Right lobe of liver (tissue), 6 donors: Measurements from ENCODE around the gene COPG1. TPM values are rescaled to one million over a fixed set of nuclear protein-coding genes. Genes with fewer than 3 reads are reported as not detected.

ENCODE experiments used
- ATAC-seq, 4 donors: fragments of 200-7000 bp; cut with Tn5 transposase; one replicate each; pipeline ENCODE4 v1.9.1; 2020; ENCODE audit warnings: mild to moderate bottlenecking in 4 of 4, moderate library complexity in 4 of 4
- DNase-seq, 3 donors: peaks; one replicate each; pipeline ENCODE4 v3.0.0-alpha.2; 2020
- H3K27ac ChIP-seq, 3 donors: fragments of 200-600 bp; one replicate each; pipeline ENCODE4 v1.8.0; 2022
- H3K27me3 ChIP-seq, 2 donors: fragments of 200-600 bp; one replicate each; pipeline ENCODE4 v1.8.0; 2022
- H3K36me3 ChIP-seq, 4 donors: fragments of 200-600 bp; sonication (generic) in 1 of 4; one replicate each; pipeline versions ENCODE4 v1.5.1 to v1.8.0; 2017 to 2022; ENCODE audit warnings: control low read depth in 1 of 4
- H3K4me1 ChIP-seq, 4 donors: fragments of 200-600 bp; sonication (generic) in 1 of 4; one replicate each; pipeline versions ENCODE4 v1.5.1 to v1.8.0; 2017 to 2022; ENCODE audit warnings: control low read depth in 1 of 4
- H3K4me3 ChIP-seq, 3 donors: fragments of 200-600 bp; one replicate each; pipeline ENCODE4 v1.8.0; 2022
- H3K9me3 ChIP-seq, 4 donors: fragments of 200-600 bp; sonication (generic) in 1 of 4; one replicate each; pipeline versions ENCODE4 v1.5.1 to v1.8.0; 2017 to 2022; ENCODE audit warnings: control low read depth in 1 of 4
- CTCF ChIP-seq, 4 donors: fragments of 200-600 bp in 3 of 4; fragments of 450-650 bp in 1 of 4; IDR thresholded peaks; one replicate each; pipeline versions ENCODE4 v1.5.1 to v1.8.0; 2016 to 2022; ENCODE audit warnings: antibody characterized with exemption in 4 of 4, mild to moderate bottlenecking in 2 of 4
- POLR2A ChIP-seq: fragments of 450-650 bp; IDR thresholded peaks from one replicate; pipeline ENCODE4 v1.6.1; 2017; ENCODE audit warnings: antibody characterized with exemption, mild to moderate bottlenecking
- WGBS: methylation state at CpG from one replicate; pipeline ENCODE4 v1.1.6; 2018; ENCODE audit warnings: low coverage, low lambda C conversion rate; ENCODE audit not compliant: insufficient coverage; ENCODE audit errors: missing lambda C conversion rate; 5-methylcytosine and 5-hydroxymethylcytosine counted together
- intact Hi-C, 2 donors: fragments of 100-400 bp; cut with DNase I; formaldehyde crosslinking; loops; one replicate each; pipeline versions ENCODE4 v1.11.2 to v1.14.1; 2022
- microRNA-seq, 2 donors: library from miRNA; unstranded; fragments of <30 nt; microRNA quantifications; one replicate each; pipeline ENCODE4, GENCODE V29; 2019 to 2020
- small RNA-seq, 2 experiments: library from RNA; depleted of rRNA; stranded (forward); fragments of <200 nt; gene quantifications; one replicate each; pipeline ENCODE3, GENCODE V24; 2016
- total RNA-seq, 6 experiments: library from RNA; depleted of rRNA in 2 of 6; stranded (reverse); fragments of >200 nt in 2 of 6; fragmentation: NEBNext Ultra II Directional in 3 of 6; extraction: Animal tissue kit (Norgen Biotek cat#: 25700) in 3 of 6; gene quantifications; one replicate each; pipeline versions ENCODE4 v1.1.0 to v1.2.4, GENCODE V29; 2016 to 2023
- donor health status: DM: no; HTN: yes; CAD: no.
- donor health status: DM: no; HTN: no; CAD: no.
- donor health status: DM: no; HTN: no; CAD: no.
- donor health status: DM: no; HTN: yes; CAD: no.
- donor health status: DM: no; HTN: yes; CAD: no.

COPG1 gene
- total RNA-seq, 6 experiments from 2014 or later = 75.9 to 140 (median 119) TPM

GRCh38 chr3:129326138-129326537 lies 76.7 kb downstream of the COPG1 start:
- DNase-seq (no peak), ATAC-seq (no peak)
- TF ChIP-seq POLR2A (no peak), CTCF (IDR thresholded peaks at IDR 0.05) (no peak)
- intact Hi-C loops = no loop called here
- no peak overlapping the region for H3K4me3 ChIP-seq
- 60% methylated on average over 1 of the region's 12 CpGs for WGBS
- H3K36me3 ChIP-seq = no peaks in the 10 kb centered on the region
- H3K27me3 ChIP-seq = no peaks in the 10 kb centered on the region
- H3K9me3 ChIP-seq = no peaks in the 10 kb centered on the region
- no peak overlapping the region for H3K27ac ChIP-seq
- H3K4me1 ChIP-seq = no peaks in the 10 kb centered on the region

- H3K4me3 ChIP-seq = no peak overlapping the region
- H3K9me3 ChIP-seq = no peaks in the 10 kb centered on the region
- DNase-seq = no peak
- no peak for ATAC-seq
- TF ChIP-seq POLR2A = no peak
- no peak for TF ChIP-seq CTCF (IDR thresholded peaks at IDR 0.05)
- H3K4me1 ChIP-seq = no peaks in the 10 kb centered on the region
- intact Hi-C loops = no loop called here
- H3K27me3 ChIP-seq = no peaks in the 10 kb centered on the region
- 83% methylated on average over 7 of the region's 11 CpGs for WGBS
- H3K36me3 ChIP-seq = no peaks in the 10 kb centered on the region
- no peak overlapping the region for H3K27ac ChIP-seq
These were observed 77.2 kb downstream of the COPG1 start for GRCh38 chr3:129326595-129326994.

Small RNA genes lying within 50 kb of the gene (microRNA-seq; reads per million reads assigned to microRNA genes)
- 0.64 to 1.2 reads per million in 2 donors for gene MIR6826

Small RNA genes lying within 50 kb of the gene (small RNA-seq; reads per million reads assigned to genes)
- gene MIR6826 = 0 reads per million in 2 experiments
- gene RPS27P12 = 0 reads per million in 2 experiments

Other genes starting within 250 kb of the COPG1 start
- 1 to 10 TPM in 2 of 6 experiments, under 1 TPM in 4; 0.25 to 1.5 (median 0.39) TPM for gene EFCC1, start 248.3 kb upstream of the COPG1 start, total RNA-seq
- under 1 TPM in 1 of 6 experiments, not detected in 5; 0.50 TPM for gene GP9, start 188.8 kb upstream of the COPG1 start, total RNA-seq
- 10 to 100 TPM; 21.8 to 67.2 (median 38.5) TPM for gene RAB43, start 127.8 kb upstream of the COPG1 start, total RNA-seq
- gene ISY1, start 88.5 kb upstream of the COPG1 start, total RNA-seq = 10 to 100 TPM in 2 of 6 experiments, 1 to 10 TPM in 4; 2.8 to 10.8 (median 8.9) TPM
- gene CNBP, start 65.7 kb upstream of the COPG1 start, total RNA-seq = 100 to 1,000 TPM; 164 to 222 (median 215) TPM
- 10 to 100 TPM; 17.4 to 36.9 (median 20.1) TPM for gene HMCES, start 29.3 kb downstream of the COPG1 start, total RNA-seq
- gene EFCAB12, start 179.0 kb downstream of the COPG1 start, total RNA-seq = 1 to 10 TPM in 5 of 6 experiments, under 1 TPM in 1; 0.26 to 4.7 (median 2.0) TPM
- 10 to 100 TPM; 16.9 to 26.1 (median 25.3) TPM for gene MBD4, start 190.3 kb downstream of the COPG1 start, total RNA-seq
- gene IFT122, start 190.6 kb downstream of the COPG1 start, total RNA-seq = 10 to 100 TPM in 4 of 6 experiments, 1 to 10 TPM in 2; 7.1 to 16.8 (median 11.5) TPM